Psoas muscle (tissue), 8 donors: ENCODE results near the gene TMEM9. TPM values are rescaled to one million over a fixed set of nuclear protein-coding genes. Genes with fewer than 3 reads are reported as not detected.
A peak's percentile ranks its signal among the peaks of the same experiment; 100 is the strongest.

Experiments
- ATAC-seq, 4 donors: fragments of 200-7000 bp; cut with Tn5 transposase; one replicate each; pipeline ENCODE4 v1.9.1; 2020; ENCODE audit warnings: moderate library complexity in 3 of 4, mild to moderate bottlenecking in 2 of 4
- DNase-seq, 2 donors: peaks; one replicate each; pipeline ENCODE4 v3.0.0-alpha.2; 2020
- H3K27ac ChIP-seq: fragments of 200-600 bp; one replicate; pipeline ENCODE4 v1.8.0; 2022
- H3K27me3 ChIP-seq, 3 donors: fragments of 200-600 bp in 1 of 3; one replicate each; pipeline versions ENCODE4 v1.6.1 to v1.8.0; 2013 to 2022; ENCODE audit warnings: low read length in 2 of 3, mild to moderate bottlenecking in 2 of 3, moderate library complexity in 1 of 3; ENCODE audit not compliant: insufficient read depth in 3 of 3
- H3K36me3 ChIP-seq, 2 donors: fragments of 200-600 bp in 1 of 2; one replicate each; pipeline versions ENCODE4 v1.6.1 to v1.8.0; 2013 to 2022; ENCODE audit warnings: low read depth in 1 of 2, mild to moderate bottlenecking in 1 of 2, moderate library complexity in 1 of 2; ENCODE audit not compliant: insufficient read depth in 1 of 2
- H3K4me1 ChIP-seq: fragments of 200-600 bp; one replicate; pipeline ENCODE4 v1.8.0; 2022
- H3K4me3 ChIP-seq: fragments of 200-600 bp; one replicate; pipeline ENCODE4 v1.8.0; 2022; ENCODE audit warnings: mild to moderate bottlenecking
- H3K9me3 ChIP-seq: fragments of 200-600 bp; one replicate; pipeline ENCODE4 v1.8.0; 2022
- CTCF ChIP-seq: fragments of 200-600 bp; IDR thresholded peaks from one replicate; pipeline ENCODE4 v1.8.0; 2022; ENCODE audit warnings: antibody characterized with exemption
- WGBS, 3 donors: extraction: QIAGEN DNeasy Blood & Tissue Kit; methylation state at CpG; one replicate each; pipeline versions ENCODE4 v1.1.6 to v1.1.7; 2013; 5-methylcytosine and 5-hydroxymethylcytosine counted together
- intact Hi-C, 2 donors: fragments of 100-400 bp; cut with DNase I; formaldehyde crosslinking; loops; one replicate each; pipeline versions ENCODE4 v1.11.0 to v1.14.2; 2022
- polyA plus RNA-seq, 3 donors: library from polyadenylated mRNA; stranded (reverse); fragments of 200-250 nt; gene quantifications; one replicate each; pipeline ENCODE4 v1.2.3, GENCODE V29; 2013
- total RNA-seq, 4 donors: library from RNA; stranded (reverse); fragmentation: NEBNext Ultra II Directional in 2 of 4; extraction: Animal tissue kit (Norgen Biotek cat#: 25700) in 2 of 4; gene quantifications; one replicate each; pipeline versions ENCODE4 v1.2.1 to v1.2.4, GENCODE V29; 2021 to 2023
- donor health status: healthy with polysubstance abuse.
- donor health status: DM: no; HTN: no; CAD: no; lungs with moderate emphysema.
- donor health status: Bipolar disorder and iron deficiency.
- donor health status: healthy.
- donor health status: DM: yes; HTN: yes; CAD: no.
- donor health status: DM: no; HTN: no; CAD: no.
- donor health status: DM: no; HTN: no; CAD: no.
- donor health status: DM: yes; HTN: yes; CAD: no.

Gene TMEM9
- total and polyA plus RNA-seq, 7 donors = 7.2 to 46.3 (median 23.4) TPM

GRCh38 chr1:201173736-201174135 is 19.5 kb upstream of the TMEM9 start:
- no peak for DNase-seq
- 83 to 100% (median 94%) methylated on average over 1 of the region's 1 CpG for WGBS, 3 donors
- Histone ChIP-seq H3K27ac (peak overlapping the region; percentile 98), H3K27me3 (no peaks in the 10 kb centered on the region), H3K4me3 (no peak overlapping the region), H3K9me3 (no peaks in the 10 kb centered on the region), H3K4me1 (peaks cover 35% of the 10 kb centered on the region), H3K36me3 (no peaks in the 10 kb centered on the region)
- TF ChIP-seq CTCF = no peak
- intact Hi-C loops = no loop called here
- ATAC-seq = no peak

GRCh38 chr1:201172999-201173610 is 18.8 kb upstream of the TMEM9 start:
- peak; percentile 52 to 76 for DNase-seq
- Histone ChIP-seq H3K4me3 (no peak overlapping the region), H3K27ac (peak overlapping the region; percentile 98), H3K27me3 (no peaks in the 10 kb centered on the region), H3K36me3 (no peaks in the 10 kb centered on the region), H3K4me1 (peaks cover 35% of the 10 kb centered on the region), H3K9me3 (no peaks in the 10 kb centered on the region)
- WGBS, 3 donors = 69 to 74% (median 74%) methylated on average over 4 of the region's 4 CpGs
- no peak for TF ChIP-seq CTCF
- intact Hi-C loops = no loop called here
- peak in 3 of 4 donors; percentile 46 to 57 (median 49) for ATAC-seq

- Histone ChIP-seq H3K27ac (peak overlapping the region; percentile 98), H3K36me3 (no peaks in the 10 kb centered on the region), H3K4me3 (peak overlapping the region; percentile 78), H3K9me3 (no peaks in the 10 kb centered on the region), H3K4me1 (peaks cover 33% of the 10 kb centered on the region), H3K27me3 (no peaks in the 10 kb centered on the region)
- WGBS, 3 donors = 34 to 45% (median 42%) methylated on average over 4 of the region's 4 CpGs
- ATAC-seq = peak; percentile 54 to 69 (median 62)
- no peak for TF ChIP-seq CTCF
- peak; percentile 33 to 82 for DNase-seq
- intact Hi-C loops = no loop called here
These were observed 18.1 kb upstream of the TMEM9 start for GRCh38 chr1:201172326-201172725.

GRCh38 chr1:201171063-201172036 is 17.1 kb upstream of the TMEM9 start:
- DNase-seq (peak; percentile 33 to 62), ATAC-seq (peak; percentile 21 to 42 (median 32))
- Histone ChIP-seq H3K4me1 (peaks cover 25% of the 10 kb centered on the region), H3K4me3 (peak overlapping the region; percentile 78), H3K27me3 (no peaks in the 10 kb centered on the region), H3K36me3 (no peaks in the 10 kb centered on the region), H3K9me3 (no peaks in the 10 kb centered on the region), H3K27ac (peak overlapping the region; percentile 98)
- TF ChIP-seq CTCF = peak; percentile 25
- intact Hi-C loops = no loop called here
- WGBS, 3 donors = 5 to 8% (median 6%) methylated on average over 46 to 48 of the region's 48 CpGs
